Stimulated activated CD8-positive, alpha-beta memory T cell treated with anti-CD3 and anti-CD28 coated beads, Interleukin-15, amount 100 ng/mL, for 4 hours (primary cell): ENCODE measurements around the gene SH2B2.
"Not testable (repeated sequence)": the region's sequence is repeated elsewhere in the genome, so short reads cannot be mapped to it uniquely, and the experiment has no call there.

Source experiments
- DNase-seq, 2 donors: peaks; one replicate each; pipeline ENCODE4 v3.0.0-alpha.2; 2020; ENCODE audit warnings: low read depth in 2 of 2

The SH2B2 gene

DNA sequence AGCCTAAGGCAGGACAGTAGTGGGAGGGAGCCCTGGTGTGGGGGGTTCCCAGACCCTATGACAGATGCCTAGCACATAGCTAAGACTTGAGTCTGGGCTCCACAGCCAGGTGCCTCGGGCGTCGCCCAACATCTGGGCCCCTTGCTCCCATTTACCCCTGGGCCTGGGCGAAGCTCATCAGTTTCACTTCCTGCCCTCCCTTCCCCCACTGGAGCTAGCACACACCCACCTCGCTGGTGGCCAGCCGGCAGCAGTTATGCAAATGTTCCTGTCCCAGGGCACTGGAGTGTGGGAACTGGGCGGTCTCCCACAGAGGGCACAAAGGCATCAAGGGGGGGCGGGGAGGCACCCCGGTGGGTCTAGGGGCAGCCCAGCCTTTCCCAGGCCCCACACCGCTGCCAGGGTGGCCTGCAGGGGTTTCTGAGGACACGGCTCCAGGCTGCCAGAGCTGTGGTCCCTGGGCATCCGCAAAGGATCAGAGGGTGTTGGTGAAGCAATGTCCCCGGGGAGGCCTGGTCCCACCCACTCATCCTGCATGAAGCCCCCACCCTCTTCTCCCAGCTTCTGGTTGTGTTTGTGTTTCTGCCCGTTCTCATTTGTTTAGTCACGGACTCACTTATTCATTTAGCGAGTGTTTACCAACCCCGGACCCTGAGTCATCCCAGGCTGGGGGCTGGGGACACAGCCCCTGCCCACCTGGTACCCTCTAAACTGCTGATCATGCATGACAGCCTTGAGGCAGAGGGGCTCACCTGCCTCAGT, 20.4 kb downstream of the SH2B2 start:
- no peak for DNase-seq

- DNase-seq, result no peak
Measured at GRCh38 chr7:102310414-102310815, 23.7 kb downstream of the SH2B2 start.

DNA sequence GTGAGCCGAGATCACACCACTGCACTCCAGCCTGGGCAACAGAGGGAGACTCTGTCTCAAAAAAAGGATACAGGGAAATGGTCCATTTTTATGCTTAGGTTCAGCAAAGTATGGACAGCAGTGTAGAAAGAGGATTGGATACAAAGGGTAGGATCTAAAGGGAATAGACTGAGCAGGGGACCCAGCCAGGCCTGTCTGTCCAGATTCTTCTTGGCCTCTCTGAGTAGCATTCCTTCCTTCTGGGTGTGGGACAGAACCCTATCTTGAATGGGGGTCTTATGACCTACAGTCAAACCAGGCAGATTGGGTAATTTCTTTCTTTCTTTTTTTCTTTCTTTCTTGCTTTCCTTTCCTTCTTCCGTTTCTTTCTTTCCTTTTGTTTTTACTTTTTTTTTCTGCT, 25.6 kb downstream of the SH2B2 start:
- DNase-seq, result no peak

DNA sequence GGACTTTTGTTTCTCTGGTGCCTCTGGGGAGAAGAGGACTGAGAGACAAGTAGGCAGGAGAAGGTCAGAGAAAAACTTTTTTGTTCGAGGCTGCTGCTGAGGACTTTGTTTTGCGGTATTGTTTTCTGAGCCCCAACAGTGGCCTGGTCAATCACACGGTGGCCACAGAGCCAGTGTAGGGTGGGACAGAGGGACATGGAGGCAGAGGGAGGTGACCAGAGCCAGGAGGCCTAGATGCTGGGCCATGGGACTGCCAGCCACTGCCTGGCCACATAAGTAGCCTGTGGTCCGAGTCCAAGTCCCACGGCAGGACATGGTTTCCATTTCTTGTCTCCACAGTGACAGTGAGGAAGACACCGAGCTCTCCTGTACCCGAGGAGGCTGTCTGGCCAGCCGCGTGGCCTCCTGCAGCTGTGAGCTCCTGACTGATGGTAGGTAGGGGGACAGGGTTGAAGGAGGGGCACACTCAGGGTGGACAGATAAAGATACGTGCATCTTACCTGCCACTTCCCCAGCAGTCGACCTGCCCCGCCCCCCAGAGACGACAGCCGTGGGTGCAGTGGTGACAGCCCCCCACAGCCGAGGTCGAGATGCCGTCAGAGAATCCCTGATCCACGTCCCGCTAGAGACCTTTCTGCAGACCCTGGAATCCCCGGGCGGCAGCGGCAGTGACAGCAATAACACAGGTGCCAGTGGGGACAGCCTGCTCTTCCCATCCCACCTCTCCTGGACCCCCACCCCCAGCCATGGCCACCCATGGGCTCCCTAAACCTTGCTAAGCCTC, 27.5 kb downstream of the SH2B2 start:
- no peak for DNase-seq

DNA sequence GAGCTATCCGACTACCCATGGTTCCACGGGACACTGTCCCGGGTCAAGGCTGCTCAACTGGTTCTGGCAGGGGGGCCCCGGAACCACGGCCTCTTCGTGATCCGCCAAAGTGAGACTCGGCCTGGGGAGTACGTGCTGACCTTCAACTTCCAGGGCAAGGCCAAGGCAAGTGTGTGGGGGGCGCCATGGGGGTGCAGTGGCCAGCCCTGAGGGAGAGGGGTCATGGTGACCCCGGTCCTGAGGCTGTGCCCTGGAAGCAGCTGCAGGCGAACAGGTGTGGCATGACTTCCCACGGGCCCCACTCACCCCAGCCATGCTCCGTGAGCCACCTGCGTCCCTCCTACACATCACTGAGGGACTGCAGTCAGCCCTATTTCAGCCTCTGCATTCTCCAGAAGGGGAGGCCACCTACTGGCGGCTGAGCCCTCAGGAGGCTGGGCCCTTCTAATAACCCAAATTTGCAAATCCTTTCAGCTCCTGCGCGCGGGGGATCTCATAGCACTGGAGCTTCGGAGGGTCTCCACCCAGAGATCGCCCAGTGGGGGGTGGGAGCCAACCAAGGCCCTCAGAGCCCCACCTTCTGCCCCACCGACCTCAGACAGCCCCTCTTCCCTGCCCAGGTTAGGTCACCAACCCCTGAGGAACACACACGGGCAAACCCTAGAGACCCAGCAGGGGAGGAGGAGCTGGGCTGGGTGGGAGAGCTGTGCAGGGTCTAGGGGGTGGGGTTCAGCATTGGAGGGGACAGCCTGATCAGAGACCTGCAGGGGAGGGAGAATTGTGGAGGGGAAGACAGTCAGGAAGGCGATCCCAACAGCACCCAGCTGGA, 30.8 kb downstream of the SH2B2 start:
- no peak for DNase-seq

DNA sequence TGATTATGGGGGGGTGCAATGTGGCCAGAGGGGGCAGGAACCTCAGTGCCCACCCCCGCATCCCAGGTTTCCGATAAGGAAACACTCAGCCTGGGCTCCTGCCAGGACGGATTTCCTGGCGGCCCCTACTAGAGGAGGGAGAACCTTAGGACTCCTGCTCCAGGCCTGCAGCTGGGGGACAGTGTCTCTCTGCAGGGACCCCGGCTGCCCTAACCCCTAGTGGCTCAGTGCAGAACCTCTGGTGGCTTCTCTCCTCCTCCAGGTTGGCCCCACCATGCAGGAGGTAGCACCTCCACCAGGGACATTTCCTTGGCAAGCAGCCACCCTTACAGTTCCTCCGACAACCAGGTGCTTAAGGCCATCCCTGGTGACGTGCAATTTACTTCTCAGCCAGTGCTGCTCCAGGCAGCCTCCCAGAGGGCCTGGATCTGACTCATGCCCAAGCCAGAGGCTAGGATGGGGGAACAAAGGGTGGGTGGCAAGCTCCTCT, 31.9 kb downstream of the SH2B2 start:
- DNase-seq, result no peak

GRCh38 chr7:102319671-102320070, 33.0 kb downstream of the SH2B2 start:
- DNase-seq, result no peak

GRCh38 chr7:102320181-102320580, 33.5 kb downstream of the SH2B2 start:
- DNase-seq, result no peak

DNA sequence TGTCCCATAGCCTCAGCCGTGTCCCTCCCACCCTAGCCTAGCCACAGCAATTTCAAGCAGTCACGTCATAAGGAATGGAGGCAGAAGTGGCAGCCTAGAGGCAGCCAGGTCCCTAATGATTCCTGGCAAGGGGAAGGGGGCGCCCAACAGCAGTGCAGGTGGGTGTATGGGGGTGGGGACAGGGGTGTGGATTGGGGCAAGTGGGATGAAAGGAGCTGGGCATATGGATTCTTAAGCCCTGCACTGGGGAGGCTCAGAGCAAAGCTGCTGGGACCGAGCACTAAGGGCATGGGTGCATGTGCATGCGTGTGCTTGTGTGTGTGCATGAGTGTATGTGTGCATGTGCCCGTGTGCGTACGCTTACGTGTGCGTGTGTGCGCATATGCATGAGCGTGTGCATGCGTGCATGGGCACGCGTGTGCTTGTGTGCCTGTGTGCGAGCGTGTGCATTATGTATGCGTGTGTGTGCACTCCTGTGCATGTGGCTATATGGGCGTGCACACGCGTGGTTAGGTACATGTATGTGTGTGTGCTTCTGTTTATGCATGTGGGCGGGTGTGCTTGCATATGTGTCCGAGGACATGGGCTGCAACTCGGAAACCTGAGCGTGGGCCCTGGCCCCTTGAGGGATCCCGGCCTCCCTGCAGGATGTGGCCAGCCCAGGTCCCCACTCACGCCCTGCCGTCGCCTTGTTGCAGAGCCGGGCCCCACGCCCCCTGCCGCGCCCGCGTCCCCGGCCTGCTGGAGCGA, 34.1 kb downstream of the SH2B2 start:
- no peak for DNase-seq

DNA sequence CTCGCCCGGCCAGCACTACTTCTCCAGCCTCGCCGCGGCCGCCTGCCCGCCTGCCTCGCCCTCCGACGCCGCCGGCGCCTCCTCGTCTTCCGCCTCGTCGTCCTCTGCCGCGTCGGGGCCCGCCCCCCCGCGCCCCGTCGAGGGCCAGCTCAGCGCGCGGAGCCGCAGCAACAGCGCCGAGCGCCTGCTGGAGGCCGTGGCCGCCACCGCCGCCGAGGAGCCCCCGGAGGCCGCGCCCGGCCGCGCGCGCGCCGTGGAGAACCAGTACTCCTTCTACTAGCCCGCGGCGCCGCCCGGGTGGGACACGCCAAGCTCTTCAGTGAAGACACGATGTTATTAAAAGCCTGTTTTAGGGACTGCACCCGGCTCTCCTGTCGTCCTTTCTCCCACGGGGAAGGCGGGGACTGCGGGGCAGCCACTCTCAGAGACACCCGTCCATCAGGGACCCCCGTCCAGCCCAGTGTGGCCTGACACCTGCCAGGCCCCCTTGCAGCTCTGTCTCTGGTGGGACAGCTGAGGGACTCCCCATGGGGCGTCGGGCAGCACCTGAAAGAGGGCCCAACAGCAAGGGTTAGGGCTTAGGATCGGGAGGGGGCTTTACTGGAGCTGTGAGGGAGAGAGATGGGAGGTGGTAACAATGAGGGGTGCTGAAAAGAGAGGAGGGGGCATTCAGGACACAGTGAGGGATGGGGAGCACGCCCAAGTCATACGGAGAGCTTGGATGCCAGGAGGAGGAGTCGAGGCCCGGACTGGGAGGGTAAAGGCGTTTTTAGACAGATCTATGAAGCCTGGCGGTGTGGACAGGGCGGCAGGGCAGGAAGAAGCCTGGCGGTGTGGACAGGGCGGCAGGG, 34.9 kb downstream of the SH2B2 start:
- no peak for DNase-seq

DNA sequence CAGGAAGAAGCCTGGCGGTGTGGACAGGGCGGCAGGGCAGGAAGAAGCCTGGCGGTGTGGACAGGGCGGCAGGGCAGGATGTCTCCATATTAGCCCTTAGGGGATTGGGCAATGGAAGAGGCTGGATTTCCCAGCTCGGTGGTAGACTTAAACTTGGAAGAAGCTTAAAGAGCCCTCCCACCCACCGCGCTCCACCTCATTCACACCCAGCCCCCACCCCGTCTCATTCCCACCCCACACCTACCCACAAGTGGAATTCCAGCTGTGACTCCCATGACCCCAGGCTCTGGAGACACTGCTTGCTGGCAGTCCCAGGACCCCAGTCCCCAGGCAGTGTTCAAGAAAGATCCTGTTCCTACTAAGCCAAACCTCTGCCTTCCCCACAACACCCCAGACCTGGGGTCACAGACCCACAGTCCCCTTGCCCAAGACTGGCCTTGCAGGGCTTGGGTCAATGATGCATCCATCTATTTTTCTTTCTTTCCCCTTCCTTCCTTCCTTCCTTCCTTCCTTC, 35.6 kb downstream of the SH2B2 start:
- no peak for DNase-seq

- no peak for DNase-seq
Measured at GRCh38 chr7:102323914-102324195, 37.2 kb downstream of the SH2B2 start.

GRCh38 chr7:102325106-102325505, 38.4 kb downstream of the SH2B2 start:
- DNase-seq, result not testable (repeated sequence)

DNA sequence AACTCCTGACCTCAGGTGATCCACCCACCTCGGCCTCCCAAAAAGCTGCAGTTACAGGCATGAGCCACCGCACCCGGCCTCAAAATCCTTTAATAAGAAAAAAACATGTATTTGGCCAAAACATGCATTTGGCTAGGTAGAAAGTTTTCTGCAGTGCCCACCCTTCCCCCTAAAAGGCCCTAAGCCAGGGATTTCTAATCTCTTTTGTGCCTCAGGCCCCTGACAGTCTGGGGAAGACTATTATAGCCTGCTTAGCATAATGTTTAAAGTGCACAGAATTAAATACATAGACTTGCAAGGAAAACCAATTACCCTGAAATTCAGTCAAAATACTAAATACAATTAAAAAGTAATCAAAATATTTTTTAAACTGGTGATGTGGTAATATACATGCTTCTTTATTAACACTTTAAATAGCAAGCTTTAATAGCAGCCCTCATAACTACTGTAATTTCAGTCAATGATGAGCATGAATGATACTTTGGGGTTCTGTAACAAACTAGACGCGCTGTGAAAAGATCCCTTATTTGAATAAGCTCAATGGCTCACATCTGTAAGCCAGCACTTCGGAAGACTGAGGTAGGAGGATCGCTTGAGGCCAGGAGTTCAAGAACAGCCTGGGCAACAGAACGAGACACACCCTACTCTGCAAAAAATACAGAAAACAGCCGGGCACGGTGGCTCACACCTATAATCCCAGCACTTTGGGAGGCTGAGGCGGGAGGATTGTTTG, 39.7 kb downstream of the SH2B2 start:
- no peak for DNase-seq

DNA sequence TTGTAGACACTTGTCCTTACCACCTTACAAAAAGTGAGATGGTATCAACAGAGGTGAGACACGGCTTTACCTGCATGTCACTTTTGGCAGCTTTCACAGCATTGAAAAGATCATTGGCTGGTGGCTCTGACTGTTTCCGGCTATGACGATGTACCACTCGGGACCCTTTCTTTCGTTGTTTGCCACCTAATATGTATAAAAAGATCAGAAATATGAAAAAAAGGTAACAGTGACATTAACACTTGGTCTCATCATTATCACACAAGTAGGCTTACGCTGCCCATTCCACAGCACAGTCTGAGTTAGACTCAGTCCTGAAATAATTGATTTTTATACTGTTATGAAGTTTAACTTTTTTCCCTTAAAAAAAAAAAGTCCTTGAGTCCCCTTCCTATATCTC, 40.5 kb downstream of the SH2B2 start:
- not testable (repeated sequence) for DNase-seq

DNA sequence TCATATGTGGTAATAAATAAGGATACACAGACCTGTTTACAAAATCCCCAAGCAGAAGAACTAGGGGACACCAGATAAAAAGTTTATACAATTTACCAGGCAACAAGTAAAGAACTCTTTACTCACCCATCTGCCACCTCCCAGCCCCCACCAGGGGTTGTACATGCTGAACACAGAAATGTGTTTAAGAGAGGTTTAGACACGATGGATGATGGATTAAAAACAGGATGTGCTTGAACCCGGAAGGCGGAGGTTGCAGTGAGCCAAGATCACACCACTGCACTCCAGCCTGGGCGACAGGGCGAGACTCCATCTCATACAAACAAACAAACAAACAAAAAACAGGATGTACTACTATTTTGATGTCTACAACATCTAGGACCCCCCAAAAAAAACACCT, 42.2 kb downstream of the SH2B2 start:
- DNase-seq, result not testable (repeated sequence)

GRCh38 chr7:102329366-102329765, 42.7 kb downstream of the SH2B2 start:
- DNase-seq, result not testable (repeated sequence)

- not testable (repeated sequence) for DNase-seq
Measured at GRCh38 chr7:102330666-102331460, 44.2 kb downstream of the SH2B2 start.

GRCh38 chr7:102335574-102335973, 48.9 kb downstream of the SH2B2 start:
- not testable (repeated sequence) for DNase-seq
